ENCODE results near the gene BPIFB4. TPM values are rescaled to one million over a fixed set of nuclear protein-coding genes. Genes with fewer than 3 reads are reported as not detected.

The BPIFB4 gene
- total and polyA plus RNA-seq, 2 donors (not counting 1 experiment from before 2014, with no cell fraction given) = not detected

- DNase-seq (no peak), ATAC-seq (ENCODE audit: low read depth) (no peak)
- TF ChIP-seq EZH2 (IDR thresholded peaks at IDR 0.05; ENCODE audit: borderline replicate concordance, insufficient read depth, low read depth, low read length, poor library complexity, severe bottlenecking) (no peak), CTCF (IDR thresholded peaks at IDR 0.05) (no peak)
- H3K79me2 ChIP-seq (ENCODE audit: control insufficient read depth, insufficient read depth, low read length) = no peaks in the 10 kb centered on the region
- intact Hi-C loops (cut with micrococcal nuclease) = no loop called here
- H3K36me3 ChIP-seq (replicated peaks in 1 of 2; ENCODE audit: control extremely low read depth in 1 of 2, control insufficient read depth in 1 of 2, extremely low read depth in 1 of 2, insufficient read depth in 2 of 2, low read length in 1 of 2) = no peaks in the 10 kb centered on the region
- H3K4me2 ChIP-seq (replicated peaks; ENCODE audit: low read depth, low read length, poor library complexity, severe bottlenecking) = no peak overlapping the region
- H2AFZ ChIP-seq (ENCODE audit: insufficient read depth, low read depth, low read length, poor library complexity, severe bottlenecking) = no peak overlapping the region
- 82% methylated on average over 5 of the region's 5 CpGs for WGBS (ENCODE audit: insufficient coverage)
- no peak overlapping the region for H3K27ac Mint-ChIP-seq
- H3K9ac ChIP-seq (ENCODE audit: low read length) = no peak overlapping the region
- no peaks in the 10 kb centered on the region for H4K20me1 ChIP-seq (ENCODE audit: control insufficient read depth, insufficient read depth, low read length, poor library complexity, severe bottlenecking)
- H3K4me3 ChIP-seq (ENCODE audit: control extremely low read depth in 1 of 5, extremely low read depth in 1 of 5, insufficient read depth in 1 of 5, low read depth in 2 of 5, low read length in 4 of 5) = no peak overlapping the region
- no peaks in the 10 kb centered on the region for H3K4me1 ChIP-seq (ENCODE audit: control insufficient read depth in 2 of 2, insufficient read depth in 2 of 2, low read length in 2 of 2)
- no peaks in the 10 kb centered on the region for H3K4me1 Mint-ChIP-seq
- peaks cover 33% of the 10 kb centered on the region for H3K27me3 Mint-ChIP-seq
- no peak overlapping the region for H3K4me3 Mint-ChIP-seq
- H3K9me3 Mint-ChIP-seq (ENCODE audit: insufficient read depth) = no peaks in the 10 kb centered on the region
- ChIA-PET CTCF (no interaction called here), POLR2A (no interaction called here)
- peaks cover 0 to 8% (median 0%) of the 10 kb centered on the region in 3 donors for H3K9me3 ChIP-seq (ENCODE audit: control extremely low read depth in 1 of 3, control insufficient read depth in 2 of 3, insufficient read depth in 1 of 3, low read length in 2 of 3)
- peaks cover 0 to 14% (median 6%) of the 10 kb centered on the region in 4 experiments for H3K27me3 ChIP-seq (replicated peaks in 1 of 4; ENCODE audit: control extremely low read depth in 1 of 4, control insufficient read depth in 3 of 4, insufficient read depth in 4 of 4, low read length in 3 of 4)
- no peak overlapping the region for H3K27ac ChIP-seq (ENCODE audit: low read length in 2 of 2)
Observed at GRCh38 chr20:33145521-33145920, 66.1 kb downstream of the BPIFB4 start.

- Mint-ChIP-seq H3K27ac (no peak overlapping the region), H3K4me3 (no peak overlapping the region), H3K27me3 (peaks cover 33% of the 10 kb centered on the region), H3K9me3 (ENCODE audit: insufficient read depth) (no peaks in the 10 kb centered on the region), H3K4me1 (no peaks in the 10 kb centered on the region)
- ChIA-PET POLR2A (no interaction called here), CTCF (no interaction called here)
- peaks cover 0 to 8% (median 0%) of the 10 kb centered on the region in 3 donors for H3K9me3 ChIP-seq (ENCODE audit: control extremely low read depth in 1 of 3, control insufficient read depth in 2 of 3, insufficient read depth in 1 of 3, low read length in 2 of 3)
- H3K4me1 ChIP-seq (ENCODE audit: control insufficient read depth in 2 of 2, insufficient read depth in 2 of 2, low read length in 2 of 2) = no peaks in the 10 kb centered on the region
- no peak overlapping the region for H3K9ac ChIP-seq (ENCODE audit: low read length)
- H3K4me2 ChIP-seq (replicated peaks; ENCODE audit: low read depth, low read length, poor library complexity, severe bottlenecking) = no peak overlapping the region
- TF ChIP-seq CTCF (IDR thresholded peaks at IDR 0.05) (no peak), EZH2 (IDR thresholded peaks at IDR 0.05; ENCODE audit: borderline replicate concordance, insufficient read depth, low read depth, low read length, poor library complexity, severe bottlenecking) (no peak)
- H3K27me3 ChIP-seq (replicated peaks in 1 of 4; ENCODE audit: control extremely low read depth in 1 of 4, control insufficient read depth in 3 of 4, insufficient read depth in 4 of 4, low read length in 3 of 4) = peaks cover 0 to 14% (median 6%) of the 10 kb centered on the region in 4 experiments
- H4K20me1 ChIP-seq (ENCODE audit: control insufficient read depth, insufficient read depth, low read length, poor library complexity, severe bottlenecking) = no peaks in the 10 kb centered on the region
- H3K27ac ChIP-seq (ENCODE audit: low read length in 2 of 2) = no peak overlapping the region
- no peak overlapping the region for H2AFZ ChIP-seq (ENCODE audit: insufficient read depth, low read depth, low read length, poor library complexity, severe bottlenecking)
- intact Hi-C loops (cut with micrococcal nuclease) = no loop called here
- no peaks in the 10 kb centered on the region for H3K79me2 ChIP-seq (ENCODE audit: control insufficient read depth, insufficient read depth, low read length)
- WGBS (ENCODE audit: insufficient coverage) = 80% methylated on average over 1 of the region's 5 CpGs
- DNase-seq = no peak
- no peak overlapping the region for H3K4me3 ChIP-seq (ENCODE audit: control extremely low read depth in 1 of 5, extremely low read depth in 1 of 5, insufficient read depth in 1 of 5, low read depth in 2 of 5, low read length in 4 of 5)
- no peaks in the 10 kb centered on the region for H3K36me3 ChIP-seq (replicated peaks in 1 of 2; ENCODE audit: control extremely low read depth in 1 of 2, control insufficient read depth in 1 of 2, extremely low read depth in 1 of 2, insufficient read depth in 2 of 2, low read length in 1 of 2)
- no peak for ATAC-seq (ENCODE audit: low read depth)
Observed at GRCh38 chr20:33147299-33147698, 67.9 kb downstream of the BPIFB4 start.
